ENCODE data around the gene MED26. TPM values are rescaled to one million over a fixed set of nuclear protein-coding genes. Genes with fewer than 3 reads are reported as not detected.

The MED26 gene
- total RNA-seq, 1 experiment from 2014 or later = 15.6 TPM

- Histone ChIP-seq H3K36me3 (ENCODE audit: insufficient read depth, low read length, poor library complexity, severe bottlenecking) (no peaks in the 10 kb centered on the region), H3K27me3 (replicated peaks; ENCODE audit: insufficient read depth, low read depth, low read length, poor library complexity) (no peaks in the 10 kb centered on the region), H3K4me3 (ENCODE audit: low read depth, low read length, poor library complexity, severe bottlenecking) (no peak overlapping the region), H3K9me3 (ENCODE audit: low read depth, low read length, poor library complexity, severe bottlenecking) (no peaks in the 10 kb centered on the region), H3K27ac (ENCODE audit: low read depth, low read length, poor library complexity, severe bottlenecking) (no peak overlapping the region), H3K4me1 (ENCODE audit: insufficient read depth, low read length, poor library complexity, severe bottlenecking) (peaks cover 18% of the 10 kb centered on the region)
- no TSS peak for BruUV-seq (replicated peaks)
- DNase-seq (ENCODE audit: low spot score) = no peak
- intact Hi-C loops (cut with micrococcal nuclease; ENCODE audit: unreplicated experiment) = no loop called here
- ChIA-PET POLR2A (ENCODE audit: low non-redundant PET) (no interaction called here), CTCF (no interaction called here)
- TF ChIP-seq EZH2 (IDR thresholded peaks at IDR 0.05; ENCODE audit: borderline replicate concordance, low read depth, low read length, poor library complexity, severe bottlenecking) = no peak
- TF ChIP-seq CTCF (conservative IDR thresholded peaks at IDR 0.05; ENCODE audit: low read depth, low read length) = no peak
Measured at GRCh38 chr19:16607819-16608218, 20.2 kb downstream of the MED26 start.

DNA sequence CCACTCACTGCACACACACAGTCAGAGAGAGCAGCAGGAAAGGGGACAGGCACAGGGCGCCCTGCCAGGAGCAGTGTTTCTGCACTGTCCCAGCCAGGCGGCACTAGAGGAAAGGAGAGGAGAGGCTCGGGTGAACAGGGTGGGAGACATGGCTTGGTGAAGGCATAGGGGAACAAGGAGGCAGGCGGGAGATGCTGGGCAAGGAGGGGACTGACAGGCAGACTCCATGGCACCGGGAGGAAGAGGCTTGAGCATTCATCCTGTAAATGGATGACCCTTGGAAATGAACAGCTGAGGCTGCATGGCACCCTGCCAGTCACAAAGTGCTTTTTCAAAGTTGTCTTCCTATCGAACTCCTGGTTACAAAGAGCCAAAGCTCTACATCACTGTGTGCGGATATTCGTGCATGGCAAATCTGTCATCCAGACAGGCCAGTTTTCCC is 22.4 kb downstream of the MED26 start:
- H3K36me3 ChIP-seq (ENCODE audit: insufficient read depth, low read length, poor library complexity, severe bottlenecking) = no peaks in the 10 kb centered on the region
- H3K27me3 ChIP-seq (replicated peaks; ENCODE audit: insufficient read depth, low read depth, low read length, poor library complexity) = no peaks in the 10 kb centered on the region
- ChIA-PET CTCF (no interaction called here), POLR2A (ENCODE audit: low non-redundant PET) (no interaction called here)
- H3K27ac ChIP-seq (ENCODE audit: low read depth, low read length, poor library complexity, severe bottlenecking) = no peak overlapping the region
- H3K4me3 ChIP-seq (ENCODE audit: low read depth, low read length, poor library complexity, severe bottlenecking) = no peak overlapping the region
- intact Hi-C loops (cut with micrococcal nuclease; ENCODE audit: unreplicated experiment) = no loop called here
- H3K4me1 ChIP-seq (ENCODE audit: insufficient read depth, low read length, poor library complexity, severe bottlenecking) = peaks cover 7% of the 10 kb centered on the region
- DNase-seq (ENCODE audit: low spot score) = no peak
- no TSS peak for BruUV-seq (replicated peaks)
- no peak for TF ChIP-seq EZH2 (IDR thresholded peaks at IDR 0.05; ENCODE audit: borderline replicate concordance, low read depth, low read length, poor library complexity, severe bottlenecking)
- no peak for TF ChIP-seq CTCF (conservative IDR thresholded peaks at IDR 0.05; ENCODE audit: low read depth, low read length)
- no peaks in the 10 kb centered on the region for H3K9me3 ChIP-seq (ENCODE audit: low read depth, low read length, poor library complexity, severe bottlenecking)

- TF ChIP-seq CTCF (conservative IDR thresholded peaks at IDR 0.05; ENCODE audit: low read depth, low read length) (no peak), EZH2 (IDR thresholded peaks at IDR 0.05; ENCODE audit: borderline replicate concordance, low read depth, low read length, poor library complexity, severe bottlenecking) (no peak)
- BruUV-seq (replicated peaks) = no TSS peak
- Histone ChIP-seq H3K27me3 (replicated peaks; ENCODE audit: insufficient read depth, low read depth, low read length, poor library complexity) (no peaks in the 10 kb centered on the region), H3K9me3 (ENCODE audit: low read depth, low read length, poor library complexity, severe bottlenecking) (no peaks in the 10 kb centered on the region), H3K36me3 (ENCODE audit: insufficient read depth, low read length, poor library complexity, severe bottlenecking) (no peaks in the 10 kb centered on the region), H3K27ac (ENCODE audit: low read depth, low read length, poor library complexity, severe bottlenecking) (no peak overlapping the region), H3K4me3 (ENCODE audit: low read depth, low read length, poor library complexity, severe bottlenecking) (no peak overlapping the region), H3K4me1 (ENCODE audit: insufficient read depth, low read length, poor library complexity, severe bottlenecking) (peaks cover 7% of the 10 kb centered on the region)
- ChIA-PET CTCF (no interaction called here), POLR2A (ENCODE audit: low non-redundant PET) (no interaction called here)
- no peak for DNase-seq (ENCODE audit: low spot score)
- intact Hi-C loops (cut with micrococcal nuclease; ENCODE audit: unreplicated experiment) = no loop called here
Measured at GRCh38 chr19:16605115-16605514, 22.9 kb downstream of the MED26 start.

All from A673 (cell line).